CD14-positive monocyte (primary cell): ENCODE results near the gene CNTN2. TPM values are rescaled to one million over a fixed set of nuclear protein-coding genes. Genes with fewer than 3 reads are reported as not detected.

Source experiments
- DNase-seq, 3 donors: peaks; one replicate each; pipeline ENCODE4 v3.0.0-alpha.2; 2011 to 2022
- H2AFZ ChIP-seq: 2 replicates; pipeline ENCODE4 v1.6.0; 2012; ENCODE audit warnings: mild to moderate bottlenecking, low read depth, low read length, inconsistent platforms; ENCODE audit not compliant: insufficient read depth, poor library complexity, severe bottlenecking
- H3K27ac ChIP-seq, 2 donors: 1 replicate in 1 of 2; 2 replicates in 1 of 2; pipeline ENCODE4 v1.5.1; 2012 to 2013; ENCODE audit warnings: low read length in 2 of 2, control low read depth in 1 of 2, inconsistent platforms in 1 of 2, low read depth in 1 of 2, mild to moderate bottlenecking in 1 of 2
- H3K27me3 ChIP-seq, 2 donors: one replicate each; pipeline versions ENCODE4 v1.6.0 to v1.6.1; 2011 to 2013; ENCODE audit warnings: low read length in 2 of 2; ENCODE audit not compliant: control insufficient read depth in 2 of 2, insufficient read depth in 2 of 2
- H3K36me3 ChIP-seq, 2 donors: replicated peaks in 1 of 2; 1 replicate in 1 of 2; 2 replicates in 1 of 2; pipeline versions ENCODE4 v1.5.1 to v1.6.1; 2012 to 2013; ENCODE audit warnings: low read length in 2 of 2, control low read depth in 1 of 2, inconsistent platforms in 1 of 2, mild to moderate bottlenecking in 1 of 2; ENCODE audit not compliant: insufficient read depth in 2 of 2, control insufficient read depth in 1 of 2
- H3K4me1 ChIP-seq, 2 donors: 1 replicate in 1 of 2; 2 replicates in 1 of 2; pipeline versions ENCODE4 v1.5.1 to v1.6.1; 2012 to 2013; ENCODE audit warnings: low read length in 2 of 2, control low read depth in 1 of 2, inconsistent platforms in 1 of 2, mild to moderate bottlenecking in 1 of 2, moderate library complexity in 1 of 2; ENCODE audit not compliant: insufficient read depth in 2 of 2, control insufficient read depth in 1 of 2
- H3K4me2 ChIP-seq: replicated peaks from 2 replicates; pipeline ENCODE3; 2012; ENCODE audit warnings: low read length, moderate library complexity, mild to moderate bottlenecking; ENCODE audit not compliant: poor library complexity, severe bottlenecking; ENCODE audit errors: extremely low read depth
- H3K4me3 ChIP-seq, 3 experiments: fragments of 200-600 bp in 1 of 3; sonication (generic) in 1 of 3; replicated peaks in 1 of 3; 1 replicate in 2 of 3; 2 replicates in 1 of 3; pipeline ENCODE4 v1.5.1; 2011 to 2013; ENCODE audit warnings: low read length in 3 of 3, mild to moderate bottlenecking in 3 of 3, control low read depth in 2 of 3, low read depth in 2 of 3, inconsistent platforms in 1 of 3, moderate library complexity in 1 of 3
- H3K79me2 ChIP-seq: 2 replicates; pipeline ENCODE4 v1.6.0; 2012; ENCODE audit warnings: mild to moderate bottlenecking, control low read depth, inconsistent platforms, low read length, moderate library complexity; ENCODE audit not compliant: insufficient read depth
- H3K9ac ChIP-seq: 2 replicates; pipeline ENCODE4 v1.6.0; 2017; ENCODE audit warnings: low read length, mild to moderate bottlenecking; ENCODE audit not compliant: insufficient read depth, poor library complexity, severe bottlenecking
- H3K9me3 ChIP-seq, 2 donors: replicated peaks in 1 of 2; 1 replicate in 1 of 2; 2 replicates in 1 of 2; pipeline versions ENCODE4 v1.5.1 to v1.6.1; 2012 to 2013; ENCODE audit warnings: low read length in 2 of 2, control low read depth in 1 of 2; ENCODE audit not compliant: control insufficient read depth in 1 of 2, insufficient read depth in 1 of 2
- H4K20me1 ChIP-seq: 2 replicates; pipeline ENCODE4 v1.6.0; 2012; ENCODE audit warnings: mild to moderate bottlenecking, low read length, control low read depth, moderate library complexity; ENCODE audit not compliant: insufficient read depth
- H3K27ac Mint-ChIP-seq, 7 donors: one replicate each; pipeline ENCODE4 v1.8.0; 2020; ENCODE audit warnings: mild to moderate bottlenecking in 7 of 7, mixed read lengths in 7 of 7, moderate library complexity in 6 of 7, inconsistent platforms in 2 of 7
- H3K27me3 Mint-ChIP-seq, 3 donors: one replicate each; pipeline ENCODE4 v1.8.0; 2021 to 2022; ENCODE audit warnings: low read depth in 3 of 3, mild to moderate bottlenecking in 3 of 3, mixed read lengths in 3 of 3, moderate library complexity in 3 of 3, inconsistent platforms in 1 of 3
- H3K36me3 Mint-ChIP-seq, 2 donors: one replicate each; pipeline ENCODE4 v1.8.0; 2020; ENCODE audit warnings: mixed read lengths in 2 of 2, inconsistent platforms in 1 of 2, mild to moderate bottlenecking in 1 of 2
- H3K4me1 Mint-ChIP-seq: one replicate; pipeline ENCODE4 v1.8.0; 2020; ENCODE audit warnings: mild to moderate bottlenecking, mixed read lengths
- H3K4me3 Mint-ChIP-seq, 2 donors: one replicate each; pipeline ENCODE4 v1.8.0; 2020; ENCODE audit warnings: mild to moderate bottlenecking in 2 of 2, mixed read lengths in 2 of 2, moderate library complexity in 1 of 2
- H3K9me3 Mint-ChIP-seq, 7 donors: one replicate each; pipeline ENCODE4 v1.8.0; 2020 to 2022; ENCODE audit warnings: mixed read lengths in 7 of 7, mild to moderate bottlenecking in 6 of 7, moderate library complexity in 6 of 7, inconsistent platforms in 2 of 7
- WGBS: methylation state at CpG from one replicate; pipeline ENCODE4 v1.1.5; 2013; ENCODE audit warnings: missing lambda C conversion rate; ENCODE audit not compliant: insufficient coverage; 5-methylcytosine and 5-hydroxymethylcytosine counted together
- intact Hi-C, 2 donors: fragments of 100-400 bp; cut with micrococcal nuclease; formaldehyde crosslinking; loops; one replicate each; pipeline versions ENCODE4 v1.15.0 to v1.15.1; 2023
- polyA plus RNA-seq, 3 donors: library from polyadenylated mRNA; depleted of rRNA in 1 of 3; unstranded in 2 of 3; stranded (reverse) in 1 of 3; fragments of 300-500 nt in 2 of 3; fragments of >200 nt in 1 of 3; fragmentation: Illumina TruSeq in 2 of 3; gene quantifications; 1 replicate in 2 of 3; 2 replicates in 1 of 3; pipeline ENCODE4 v1.2.3, GENCODE V29; 2012 to 2021
- TF ChIP-seq, protein P1 (sequence below): fragments of 200-600 bp; IDR thresholded peaks from one replicate; pipeline ENCODE4 v1.8.0; 2022; ENCODE audit warnings: antibody characterized with exemption, mild to moderate bottlenecking

CNTN2 gene
- polyA plus RNA-seq, 3 donors = not detected

- no peaks in the 10 kb centered on the region for H3K9me3 ChIP-seq
- H3K4me2 ChIP-seq = no peak overlapping the region
- H3K27ac ChIP-seq = no peak overlapping the region
- H3K4me1 ChIP-seq = no peaks in the 10 kb centered on the region
- Mint-ChIP-seq H3K9me3 (no peaks in the 10 kb centered on the region), H3K4me1 (no peaks in the 10 kb centered on the region), H3K36me3 (no peaks in the 10 kb centered on the region), H3K27me3 (peaks cover 0 to 4% (median 0%) of the 10 kb centered on the region in 3 donors), H3K27ac (no peak overlapping the region), H3K4me3 (no peak overlapping the region)
- intact Hi-C loops = loop anchor here (1.0 to 2.0 kb wide), 2 partner anchors 71 to 72 kb away; no protein-coding TSS in a partner anchor
- peak; percentile 53 to 63 (median 59) for DNase-seq
- 45% methylated on average over 11 of the region's 13 CpGs for WGBS
- no peak overlapping the region for H3K4me3 ChIP-seq
- H3K27me3 ChIP-seq = no peaks in the 10 kb centered on the region
- H3K9ac ChIP-seq = no peak overlapping the region
- H4K20me1 ChIP-seq = no peaks in the 10 kb centered on the region
- TF ChIP-seq, protein P1, sequence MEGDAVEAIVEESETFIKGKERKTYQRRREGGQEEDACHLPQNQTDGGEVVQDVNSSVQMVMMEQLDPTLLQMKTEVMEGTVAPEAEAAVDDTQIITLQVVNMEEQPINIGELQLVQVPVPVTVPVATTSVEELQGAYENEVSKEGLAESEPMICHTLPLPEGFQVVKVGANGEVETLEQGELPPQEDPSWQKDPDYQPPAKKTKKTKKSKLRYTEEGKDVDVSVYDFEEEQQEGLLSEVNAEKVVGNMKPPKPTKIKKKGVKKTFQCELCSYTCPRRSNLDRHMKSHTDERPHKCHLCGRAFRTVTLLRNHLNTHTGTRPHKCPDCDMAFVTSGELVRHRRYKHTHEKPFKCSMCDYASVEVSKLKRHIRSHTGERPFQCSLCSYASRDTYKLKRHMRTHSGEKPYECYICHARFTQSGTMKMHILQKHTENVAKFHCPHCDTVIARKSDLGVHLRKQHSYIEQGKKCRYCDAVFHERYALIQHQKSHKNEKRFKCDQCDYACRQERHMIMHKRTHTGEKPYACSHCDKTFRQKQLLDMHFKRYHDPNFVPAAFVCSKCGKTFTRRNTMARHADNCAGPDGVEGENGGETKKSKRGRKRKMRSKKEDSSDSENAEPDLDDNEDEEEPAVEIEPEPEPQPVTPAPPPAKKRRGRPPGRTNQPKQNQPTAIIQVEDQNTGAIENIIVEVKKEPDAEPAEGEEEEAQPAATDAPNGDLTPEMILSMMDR = peak; percentile 91
- no peaks in the 10 kb centered on the region for H3K79me2 ChIP-seq
- H2AFZ ChIP-seq = no peak overlapping the region
- H3K36me3 ChIP-seq = no peaks in the 10 kb centered on the region
Observed at GRCh38 chr1:205061665-205062069, 18.7 kb downstream of the CNTN2 start.

DNA sequence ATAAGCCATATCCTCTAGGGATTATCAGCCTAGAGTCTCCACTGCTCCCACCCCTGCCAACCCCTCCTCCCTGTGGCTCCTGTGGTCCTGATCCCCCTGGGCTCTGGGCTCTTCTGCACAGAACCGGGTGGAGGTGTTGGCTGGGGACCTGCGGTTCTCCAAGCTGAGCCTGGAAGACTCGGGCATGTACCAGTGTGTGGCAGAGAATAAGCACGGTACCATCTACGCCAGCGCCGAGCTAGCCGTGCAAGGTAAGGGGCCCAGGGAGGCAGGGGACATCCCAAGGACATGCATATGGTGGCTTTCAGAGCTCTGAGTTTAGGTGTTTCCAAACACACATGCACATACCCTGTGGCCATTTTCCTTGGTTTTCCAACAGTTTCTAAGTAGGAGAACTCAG lies 19.3 kb downstream of the CNTN2 start:
- Histone ChIP-seq H3K4me2 (no peak overlapping the region), H3K4me3 (no peak overlapping the region), H3K79me2 (no peaks in the 10 kb centered on the region), H3K27ac (no peak overlapping the region), H3K9ac (no peak overlapping the region), H2AFZ (no peak overlapping the region), H4K20me1 (no peaks in the 10 kb centered on the region), H3K9me3 (no peaks in the 10 kb centered on the region), H3K4me1 (no peaks in the 10 kb centered on the region), H3K36me3 (no peaks in the 10 kb centered on the region), H3K27me3 (no peaks in the 10 kb centered on the region)
- intact Hi-C loops = no loop called here
- peaks cover 0 to 4% (median 0%) of the 10 kb centered on the region in 3 donors for H3K27me3 Mint-ChIP-seq
- H3K36me3 Mint-ChIP-seq = no peaks in the 10 kb centered on the region
- TF ChIP-seq, protein P1 = no peak
- H3K4me1 Mint-ChIP-seq = no peaks in the 10 kb centered on the region
- no peak for DNase-seq
- H3K9me3 Mint-ChIP-seq = no peaks in the 10 kb centered on the region
- no peak overlapping the region for H3K4me3 Mint-ChIP-seq
- WGBS = 99% methylated on average over 8 of the region's 8 CpGs
- peak overlapping the region in 1 of 7 donors; percentile 33 for H3K27ac Mint-ChIP-seq
